ENCODE measurements around the gene RPLP2. TPM values are rescaled to one million over a fixed set of nuclear protein-coding genes. Genes with fewer than 3 reads are reported as not detected.

Gene RPLP2
- total RNA-seq, 1 experiment from 2014 or later: 1,270 TPM

- intact Hi-C loops (cut with micrococcal nuclease; ENCODE audit: unreplicated experiment): loop anchor here (2.0 to 5.0 kb wide), 2 partner anchors 37 to 207 kb away; partner anchors contain the start of genes PIDD1 and RPLP2
- Histone ChIP-seq H3K4me2 (peak overlapping the region; percentile 83), H3K4me1 (replicated peaks; ENCODE audit: insufficient read depth) (peaks cover 20% of the 10 kb centered on the region), H3F3A (ENCODE audit: insufficient read depth, low read depth) (peaks cover 11% of the 10 kb centered on the region; the same call in 1 of the 2 replicates), H3K36me3 (ENCODE audit: low read depth) (no peaks in the 10 kb centered on the region), H3K79me2 (ENCODE audit: low read depth) (peaks cover 20% of the 10 kb centered on the region), H3K9me2 (ENCODE audit: insufficient read depth) (no peaks in the 10 kb centered on the region), H3K27me3 (ENCODE audit: insufficient read depth, low read depth) (no peaks in the 10 kb centered on the region), H2AFZ (no peak overlapping the region), H3K9me3 (ENCODE audit: insufficient read depth, low read depth) (no peaks in the 10 kb centered on the region), H3K27ac (peak overlapping the region; percentile 3; the same call in 1 of the 2 replicates), H3K4me3 (peak overlapping the region; percentile 78; the same call in 1 of the 2 replicates), H4K20me1 (ENCODE audit: insufficient read depth) (peaks cover 18% of the 10 kb centered on the region)
- CTCF ChIA-PET: interaction anchor here (0.6 to 1.3 kb wide), 2 partner anchors 9 to 23 kb away, joined by 3 read pairs; no protein-coding TSS in a partner anchor
- no peak for TF ChIP-seq CTCF (conservative IDR thresholded peaks at IDR 0.05)
- no peak for TF ChIP-seq EZH2 (IDR thresholded peaks at IDR 0.05; ENCODE audit: low read depth)
- DNase-seq: peak; percentile 69 to 80
- no TSS peak for BruUV-seq (replicated peaks)
- POLR2A ChIA-PET (ENCODE audit: unreplicated experiment): interaction anchor here (1.4 kb wide), 1 partner anchor 9 kb away, joined by 5 read pairs; no protein-coding TSS in a partner anchor
Observed at GRCh38 chr11:843818-844692, 34.3 kb downstream of the RPLP2 start.

- H3K4me3 ChIP-seq: no peak overlapping the region
- no peaks in the 10 kb centered on the region for H3K36me3 ChIP-seq (ENCODE audit: low read depth)
- peaks cover 11% of the 10 kb centered on the region for H4K20me1 ChIP-seq (ENCODE audit: insufficient read depth)
- TF ChIP-seq CTCF (conservative IDR thresholded peaks at IDR 0.05): no peak
- TF ChIP-seq EZH2 (IDR thresholded peaks at IDR 0.05; ENCODE audit: low read depth): no peak
- H3F3A ChIP-seq (ENCODE audit: insufficient read depth, low read depth): peaks cover 11% of the 10 kb centered on the region; the same call in 1 of the 2 replicates
- no peaks in the 10 kb centered on the region for H3K9me2 ChIP-seq (ENCODE audit: insufficient read depth)
- CTCF ChIA-PET: interaction anchor here (0.5 kb wide), 1 partner anchor 83 kb away, joined by 3 read pairs; no protein-coding TSS in a partner anchor
- H3K4me1 ChIP-seq (replicated peaks; ENCODE audit: insufficient read depth): peaks cover 20% of the 10 kb centered on the region
- DNase-seq: peak in 1 of 2 experiments; percentile 72
- no peak overlapping the region for H3K27ac ChIP-seq
- intact Hi-C loops (cut with micrococcal nuclease; ENCODE audit: unreplicated experiment): loop anchor here (5.0 kb wide), 1 partner anchor 38 kb away; the partner anchor contains the start of genes PIDD1 and RPLP2
- no peaks in the 10 kb centered on the region for H3K27me3 ChIP-seq (ENCODE audit: insufficient read depth, low read depth)
- POLR2A ChIA-PET (ENCODE audit: unreplicated experiment): interaction anchor here (0.6 to 1.4 kb wide), 3 partner anchors 10 to 1142 kb away, joined by 4 to 6 read pairs (median 5); no protein-coding TSS in a partner anchor
- no peak overlapping the region for H2AFZ ChIP-seq
- H3K79me2 ChIP-seq (ENCODE audit: low read depth): peaks cover 20% of the 10 kb centered on the region
- no peaks in the 10 kb centered on the region for H3K9me3 ChIP-seq (ENCODE audit: insufficient read depth, low read depth)
- BruUV-seq (replicated peaks): no TSS peak
- H3K4me2 ChIP-seq: peak overlapping the region; percentile 83
Observed at GRCh38 chr11:844693-845644, 35.2 kb downstream of the RPLP2 start.
